HepG2 (cell line): ENCODE results near the gene BPI. TPM values are rescaled to one million over a fixed set of nuclear protein-coding genes. Genes with fewer than 3 reads are reported as not detected.

Source experiments
- ATAC-seq: fragments of 200-7000 bp; cut with Tn5 transposase; 3 replicates; pipeline ENCODE4 v1.9.1; 2020; ENCODE audit warnings: mild to moderate bottlenecking, moderate library complexity
- BruUV-seq: library from RNA; stranded (reverse); fragments of 400-500 nt; replicated peaks from 2 replicates; lab custom pipeline; 2021; lab: Mats Ljungman, UMichigan
- CTCF ChIA-PET: fragments of 300-600 bp; formaldehyde crosslinking; extraction: SDS; loops from one replicate; lab custom pipeline; 2021; ENCODE audit warnings: low total read pairs, inconsistent platforms, low intra/inter-chr PET ratio; lab: Yijun Ruan, JAX
- POLR2A ChIA-PET: fragments of 350-600 bp; sonication (Branson Sonifier 250); formaldehyde crosslinking; loops from one replicate; lab custom pipeline; 2020; ENCODE audit warnings: antibody characterized with exemption, inconsistent platforms; lab: Yijun Ruan, JAX
- DNase-seq: peaks from one replicate; pipeline ENCODE4 v3.0.0-alpha.2; 2015; ENCODE audit warnings: low spot score
- FAIRE-seq: peaks from 3 replicates; lab custom pipeline; 2011; peaks lifted over from hg19 to GRCh38; lab: Jason Lieb, UNC
- H2AFZ ChIP-seq: one replicate; pipeline ENCODE4 v1.6.1; 2011; ENCODE audit warnings: low read length, inconsistent platforms
- H3K27ac ChIP-seq: fragments of 300-600 bp; 3 replicates; pipeline ENCODE4 v1.8.0; 2011; ENCODE audit warnings: mixed run types, mild to moderate bottlenecking, mixed read lengths, low read length, inconsistent platforms; ENCODE audit not compliant: insufficient read depth; ENCODE audit errors: extremely low read length
- H3K27me3 ChIP-seq, 2 experiments: fragments of 200-600 bp in 1 of 2; 2 replicates in 1 of 2; 3 replicates in 1 of 2; pipeline versions ENCODE4 v1.6.0 to v1.8.0; 2011; ENCODE audit warnings: low read length in 2 of 2, mild to moderate bottlenecking in 2 of 2, moderate library complexity in 2 of 2, inconsistent platforms in 1 of 2; ENCODE audit not compliant: insufficient read depth in 2 of 2, control insufficient read depth in 1 of 2
- H3K36me3 ChIP-seq, 2 experiments: fragments of 200-600 bp in 1 of 2; replicated peaks in 1 of 2; 2 replicates in 1 of 2; 3 replicates in 1 of 2; pipeline versions ENCODE4 v1.5.1 to v1.8.0; 2011; ENCODE audit warnings: low read length in 2 of 2, inconsistent platforms in 1 of 2; ENCODE audit not compliant: insufficient read depth in 2 of 2, control insufficient read depth in 1 of 2
- H3K4me1 ChIP-seq: 2 replicates; pipeline ENCODE4 v1.5.1; 2012; ENCODE audit warnings: low read length, inconsistent platforms; ENCODE audit not compliant: insufficient read depth
- H3K4me2 ChIP-seq: 2 replicates; pipeline ENCODE4 v1.6.0; 2011; ENCODE audit warnings: low read depth, low read length, inconsistent platforms
- H3K4me3 ChIP-seq, 3 experiments: fragments of 200-600 bp in 1 of 3; sonication (generic), shearing (Covaris generic) in 1 of 3; replicated peaks in 1 of 3; 2 replicates each; pipeline ENCODE4 v1.5.1; 2011 to 2016; ENCODE audit warnings: low read length in 3 of 3, inconsistent platforms in 2 of 3, low read depth in 2 of 3, mild to moderate bottlenecking in 2 of 3, control low read depth in 1 of 3, mixed read lengths in 1 of 3; ENCODE audit not compliant: insufficient read depth in 1 of 3
- H3K79me2 ChIP-seq: one replicate; pipeline ENCODE4 v1.6.1; 2011; ENCODE audit warnings: low read length, inconsistent platforms; ENCODE audit not compliant: insufficient read depth
- H3K9ac ChIP-seq: 2 replicates; pipeline ENCODE4 v1.6.0; 2011; ENCODE audit warnings: mild to moderate bottlenecking, low read depth, low read length, inconsistent platforms; ENCODE audit not compliant: insufficient read depth
- H3K9me3 ChIP-seq: 2 replicates; pipeline ENCODE4 v1.5.1; 2012; ENCODE audit warnings: mild to moderate bottlenecking, low read length
- H4K20me1 ChIP-seq: 2 replicates; pipeline ENCODE4 v1.6.0; 2011; ENCODE audit warnings: inconsistent platforms, mild to moderate bottlenecking, low read length, moderate library complexity; ENCODE audit not compliant: insufficient read depth
- CHD2 ChIP-seq: IDR thresholded peaks from 2 replicates; pipeline ENCODE4 v1.6.1; 2011; ENCODE audit warnings: low read depth, low read length, improper control_type of control experiment
- HMGA1 ChIP-seq: sonication (generic); formaldehyde crosslinking; conservative IDR thresholded peaks from 2 replicates; pipeline ENCODE4 v1.4.0; 2020; ENCODE audit warnings: missing genetic modification reagents
- NPAS2 ChIP-seq: sonication (generic); formaldehyde crosslinking; IDR thresholded peaks from 2 replicates; pipeline ENCODE4 v1.8.0; 2022; ENCODE audit warnings: mild to moderate bottlenecking, missing genetic modification reagents, borderline replicate concordance
- TMF1 ChIP-seq: sonication (generic); formaldehyde crosslinking; IDR thresholded peaks from 2 replicates; pipeline ENCODE4 v1.8.1; 2022; ENCODE audit warnings: low read depth, missing genetic modification reagents
- ZNF235 ChIP-seq: sonication (generic); formaldehyde crosslinking; IDR thresholded peaks from 2 replicates; pipeline ENCODE4 v1.8.1; 2023; ENCODE audit warnings: mild to moderate bottlenecking, missing genetic modification reagents, borderline replicate concordance
- ZNF317 ChIP-seq: sonication (generic); formaldehyde crosslinking; IDR thresholded peaks from 2 replicates; pipeline ENCODE4 v1.5.0; 2020; ENCODE audit warnings: mild to moderate bottlenecking, missing genetic modification reagents
- ZNF337 ChIP-seq: sonication (generic); formaldehyde crosslinking; IDR thresholded peaks from 2 replicates; pipeline ENCODE4 v1.5.1; 2020; ENCODE audit warnings: missing genetic modification reagents, low read depth, mild to moderate bottlenecking, borderline replicate concordance
- ZSCAN21 ChIP-seq: sonication (generic); formaldehyde crosslinking; IDR thresholded peaks from 2 replicates; pipeline ENCODE4 v1.8.0; 2022; ENCODE audit warnings: mild to moderate bottlenecking, missing genetic modification reagents, moderate library complexity, borderline replicate concordance
- WGBS: methylation state at CpG from one replicate; pipeline ENCODE4 v1.1.6; 2017; ENCODE audit warnings: low lambda C conversion rate; 5-methylcytosine and 5-hydroxymethylcytosine counted together
- in situ Hi-C: cut with HindIII; loops from 2 replicates; pipeline ENCODE4 v1.10.0; 2017; ENCODE audit warnings: low pct_unique_long_range_greater_than_20kb; ENCODE audit not compliant: extremely low pct_ligation_motif_present
- intact Hi-C: fragments of 100-400 bp; cut with micrococcal nuclease; formaldehyde crosslinking; loops from one replicate; pipeline ENCODE4 v1.10.0; 2022; ENCODE audit not compliant: unreplicated experiment
- polyA plus RNA-seq, 8 experiments: library from polyadenylated mRNA; depleted of rRNA in 3 of 8; stranded (reverse) in 7 of 8; unstranded in 1 of 8; fragments of >200 nt; fragmentation: Illumina TruSeq in 4 of 8; extraction: Trizol in 4 of 8; gene quantifications; 2 replicates each; pipeline versions ENCODE4 v1.2.1 to v1.2.3, GENCODE V29; 2011 to 2016; ENCODE audit warnings: low read depth in 4 of 8, missing spikeins in 1 of 8, mixed read lengths in 1 of 8; ENCODE audit not compliant: insufficient read depth in 1 of 8
- total RNA-seq, 5 experiments: library from RNA; depleted of rRNA; stranded (reverse); fragments of >200 nt; fragmentation: Illumina TruSeq; extraction: Trizol; gene quantifications; 2 replicates each; pipeline ENCODE4 v1.2.3, GENCODE V29; 2016; ENCODE audit warnings: low read depth in 1 of 5
- TF ChIP-seq, protein P1 (sequence below): sonication (generic); formaldehyde crosslinking; IDR thresholded peaks from 2 replicates; pipeline ENCODE4 v1.4.0; 2020; ENCODE audit warnings: mild to moderate bottlenecking, low read depth, missing genetic modification reagents
- TF ChIP-seq, protein P2 (sequence below): fragments of 450-650 bp; IDR thresholded peaks from 2 replicates; pipeline ENCODE4 v1.6.1; 2016
- TF ChIP-seq, protein P3 (sequence below): IDR thresholded peaks from 2 replicates; pipeline ENCODE4 v1.6.1; 2016; ENCODE audit warnings: missing compliant biosample characterization, missing genetic modification reagents, borderline replicate concordance

The BPI gene
- total and polyA plus RNA-seq, 2 of the 13 experiments (the other 11 are each of a cell fraction or from before 2014, with no cell fraction given): not detected

DNA sequence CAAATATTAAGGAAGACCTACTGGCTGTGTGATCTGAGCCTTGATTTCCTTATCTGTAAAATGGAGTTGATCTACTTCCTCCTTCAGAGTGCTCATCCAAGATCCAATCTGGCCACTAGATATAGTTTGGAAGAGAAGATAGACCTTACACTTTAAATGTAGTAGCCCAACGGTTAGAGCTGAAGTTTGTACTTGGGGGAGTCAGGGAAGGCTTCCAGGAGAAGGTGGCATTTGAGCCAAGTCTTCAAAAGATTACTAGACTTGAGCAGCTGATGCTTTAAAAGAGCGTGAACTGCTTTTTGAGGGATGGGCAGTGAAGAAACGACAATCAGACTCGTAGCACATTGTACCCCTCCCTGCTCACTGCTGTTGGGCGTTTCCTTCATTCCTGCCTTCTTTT, 45.9 kb downstream of the BPI start:
- in situ Hi-C loops (no loop called here), intact Hi-C loops (no loop called here)
- H3K27me3 ChIP-seq: peaks cover 0 to 1% of the 10 kb centered on the region in 2 experiments; a peak in 1 of 5 replicates
- no peak overlapping the region for H3K4me3 ChIP-seq
- TF ChIP-seq ZNF235 (no peak), CHD2 (no peak), ZNF337 (CRISPR knock-in tag) (no peak), NPAS2 (no peak), TMF1 (CRISPR knock-in tag) (no peak), ZSCAN21 (CRISPR knock-in tag) (no peak), ZNF317 (CRISPR knock-in tag) (no peak), HMGA1 (CRISPR knock-in tag) (no peak)
- TF ChIP-seq, protein P1, sequence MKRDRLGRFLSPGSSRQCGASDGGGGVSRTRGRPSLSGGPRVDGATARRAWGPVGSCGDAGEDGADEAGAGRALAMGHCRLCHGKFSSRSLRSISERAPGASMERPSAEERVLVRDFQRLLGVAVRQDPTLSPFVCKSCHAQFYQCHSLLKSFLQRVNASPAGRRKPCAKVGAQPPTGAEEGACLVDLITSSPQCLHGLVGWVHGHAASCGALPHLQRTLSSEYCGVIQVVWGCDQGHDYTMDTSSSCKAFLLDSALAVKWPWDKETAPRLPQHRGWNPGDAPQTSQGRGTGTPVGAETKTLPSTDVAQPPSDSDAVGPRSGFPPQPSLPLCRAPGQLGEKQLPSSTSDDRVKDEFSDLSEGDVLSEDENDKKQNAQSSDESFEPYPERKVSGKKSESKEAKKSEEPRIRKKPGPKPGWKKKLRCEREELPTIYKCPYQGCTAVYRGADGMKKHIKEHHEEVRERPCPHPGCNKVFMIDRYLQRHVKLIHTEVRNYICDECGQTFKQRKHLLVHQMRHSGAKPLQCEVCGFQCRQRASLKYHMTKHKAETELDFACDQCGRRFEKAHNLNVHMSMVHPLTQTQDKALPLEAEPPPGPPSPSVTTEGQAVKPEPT: no peak
- TF ChIP-seq, protein P2, sequence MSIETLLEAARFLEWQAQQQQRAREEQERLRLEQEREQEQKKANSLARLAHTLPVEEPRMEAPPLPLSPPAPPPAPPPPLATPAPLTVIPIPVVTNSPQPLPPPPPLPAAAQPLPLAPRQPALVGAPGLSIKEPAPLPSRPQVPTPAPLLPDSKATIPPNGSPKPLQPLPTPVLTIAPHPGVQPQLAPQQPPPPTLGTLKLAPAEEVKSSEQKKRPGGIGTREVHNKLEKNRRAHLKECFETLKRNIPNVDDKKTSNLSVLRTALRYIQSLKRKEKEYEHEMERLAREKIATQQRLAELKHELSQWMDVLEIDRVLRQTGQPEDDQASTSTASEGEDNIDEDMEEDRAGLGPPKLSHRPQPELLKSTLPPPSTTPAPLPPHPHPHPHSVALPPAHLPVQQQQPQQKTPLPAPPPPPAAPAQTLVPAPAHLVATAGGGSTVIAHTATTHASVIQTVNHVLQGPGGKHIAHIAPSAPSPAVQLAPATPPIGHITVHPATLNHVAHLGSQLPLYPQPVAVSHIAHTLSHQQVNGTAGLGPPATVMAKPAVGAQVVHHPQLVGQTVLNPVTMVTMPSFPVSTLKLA: no peak
- TF ChIP-seq, protein P3, sequence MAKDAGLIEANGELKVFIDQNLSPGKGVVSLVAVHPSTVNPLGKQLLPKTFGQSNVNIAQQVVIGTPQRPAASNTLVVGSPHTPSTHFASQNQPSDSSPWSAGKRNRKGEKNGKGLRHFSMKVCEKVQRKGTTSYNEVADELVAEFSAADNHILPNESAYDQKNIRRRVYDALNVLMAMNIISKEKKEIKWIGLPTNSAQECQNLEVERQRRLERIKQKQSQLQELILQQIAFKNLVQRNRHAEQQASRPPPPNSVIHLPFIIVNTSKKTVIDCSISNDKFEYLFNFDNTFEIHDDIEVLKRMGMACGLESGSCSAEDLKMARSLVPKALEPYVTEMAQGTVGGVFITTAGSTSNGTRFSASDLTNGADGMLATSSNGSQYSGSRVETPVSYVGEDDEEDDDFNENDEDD (CRISPR knock-in tag): no peak
- peaks cover 12% of the 10 kb centered on the region for H3K4me1 ChIP-seq
- H4K20me1 ChIP-seq: no peaks in the 10 kb centered on the region
- CTCF ChIA-PET: no interaction called here
- no peak overlapping the region for H3K9ac ChIP-seq
- no peaks in the 10 kb centered on the region for H3K36me3 ChIP-seq
- FAIRE-seq (no peak), DNase-seq (no peak), ATAC-seq (no peak)
- no peak overlapping the region for H3K4me2 ChIP-seq
- no peak overlapping the region for H3K27ac ChIP-seq
- no peak overlapping the region for H2AFZ ChIP-seq
- no peaks in the 10 kb centered on the region for H3K9me3 ChIP-seq
- no TSS peak for BruUV-seq
- no peaks in the 10 kb centered on the region for H3K79me2 ChIP-seq
- 48% methylated on average over 5 of the region's 5 CpGs for WGBS
- POLR2A ChIA-PET: no interaction called here
